Measurements from ENCODE around the gene CYB561D1.

CYB561D1 gene

GRCh38 chr1:109500941-109501381 is 7.1 kb downstream of the CYB561D1 start:
- H2AFZ ChIP-seq (ENCODE audit: low read length): no peak overlapping the region
- no peaks in the 10 kb centered on the region for H3K79me2 ChIP-seq (ENCODE audit: insufficient read depth, low read length)
- H4K20me1 ChIP-seq (ENCODE audit: insufficient read depth, low read length): no peaks in the 10 kb centered on the region
- H3K9ac ChIP-seq (ENCODE audit: low read length): no peak overlapping the region
- no peak overlapping the region for H3K27ac ChIP-seq (ENCODE audit: low read depth, low read length, poor library complexity, severe bottlenecking)
- no peaks in the 10 kb centered on the region for H3K9me2 ChIP-seq (ENCODE audit: low read depth, low read length)
- peaks cover 12% of the 10 kb centered on the region for H3K4me1 ChIP-seq (ENCODE audit: insufficient read depth, low read length, severe bottlenecking)
- H3K4me3 ChIP-seq (ENCODE audit: low read depth, low read length, poor library complexity, severe bottlenecking): no peak overlapping the region
- no peak overlapping the region for H3K4me2 ChIP-seq (ENCODE audit: low read length)
- H3K9me3 ChIP-seq (ENCODE audit: low read length): no peaks in the 10 kb centered on the region
- no peak for TF ChIP-seq CTCF (IDR thresholded peaks at IDR 0.05; ENCODE audit: low read length)
- no peak for TF ChIP-seq EZH2 (IDR thresholded peaks at IDR 0.05; ENCODE audit: borderline replicate concordance, low read length)
- H3K27me3 ChIP-seq (ENCODE audit: insufficient read depth, low read length): no peaks in the 10 kb centered on the region
- H3F3A ChIP-seq (ENCODE audit: insufficient read depth, low read length): no peaks in the 10 kb centered on the region
- H3K36me3 ChIP-seq (ENCODE audit: insufficient read depth, low read length): peaks cover 13% of the 10 kb centered on the region; the same call in 1 of the 2 replicates

GRCh38 chr1:109501644-109502363 is 7.9 kb downstream of the CYB561D1 start:
- Histone ChIP-seq H3K4me1 (ENCODE audit: insufficient read depth, low read length, severe bottlenecking) (peaks cover 12% of the 10 kb centered on the region), H3K36me3 (ENCODE audit: insufficient read depth, low read length) (peaks cover 7% of the 10 kb centered on the region; the same call in 1 of the 2 replicates), H3K79me2 (ENCODE audit: insufficient read depth, low read length) (no peaks in the 10 kb centered on the region), H3K27me3 (ENCODE audit: insufficient read depth, low read length) (no peaks in the 10 kb centered on the region), H3F3A (ENCODE audit: insufficient read depth, low read length) (no peaks in the 10 kb centered on the region), H3K4me3 (ENCODE audit: low read depth, low read length, poor library complexity, severe bottlenecking) (no peak overlapping the region), H3K9me3 (ENCODE audit: low read length) (no peaks in the 10 kb centered on the region), H3K9ac (ENCODE audit: low read length) (no peak overlapping the region), H3K27ac (ENCODE audit: low read depth, low read length, poor library complexity, severe bottlenecking) (peak overlapping the region; percentile 34), H3K4me2 (ENCODE audit: low read length) (no peak overlapping the region), H3K9me2 (ENCODE audit: low read depth, low read length) (no peaks in the 10 kb centered on the region), H4K20me1 (ENCODE audit: insufficient read depth, low read length) (no peaks in the 10 kb centered on the region), H2AFZ (ENCODE audit: low read length) (no peak overlapping the region)
- no peak for TF ChIP-seq EZH2 (IDR thresholded peaks at IDR 0.05; ENCODE audit: borderline replicate concordance, low read length)
- TF ChIP-seq CTCF (IDR thresholded peaks at IDR 0.05; ENCODE audit: low read length): no peak

GRCh38 chr1:109502364-109502851 is 8.5 kb downstream of the CYB561D1 start:
- no peak overlapping the region for H3K4me2 ChIP-seq (ENCODE audit: low read length)
- no peaks in the 10 kb centered on the region for H4K20me1 ChIP-seq (ENCODE audit: insufficient read depth, low read length)
- no peak overlapping the region for H3K4me3 ChIP-seq (ENCODE audit: low read depth, low read length, poor library complexity, severe bottlenecking)
- no peak overlapping the region for H3K9ac ChIP-seq (ENCODE audit: low read length)
- no peaks in the 10 kb centered on the region for H3K27me3 ChIP-seq (ENCODE audit: insufficient read depth, low read length)
- no peaks in the 10 kb centered on the region for H3K79me2 ChIP-seq (ENCODE audit: insufficient read depth, low read length)
- TF ChIP-seq EZH2 (IDR thresholded peaks at IDR 0.05; ENCODE audit: borderline replicate concordance, low read length) (no peak), CTCF (IDR thresholded peaks at IDR 0.05; ENCODE audit: low read length) (no peak)
- no peaks in the 10 kb centered on the region for H3K9me3 ChIP-seq (ENCODE audit: low read length)
- no peaks in the 10 kb centered on the region for H3K9me2 ChIP-seq (ENCODE audit: low read depth, low read length)
- peaks cover 12% of the 10 kb centered on the region for H3K4me1 ChIP-seq (ENCODE audit: insufficient read depth, low read length, severe bottlenecking)
- no peak overlapping the region for H2AFZ ChIP-seq (ENCODE audit: low read length)
- H3F3A ChIP-seq (ENCODE audit: insufficient read depth, low read length): no peaks in the 10 kb centered on the region
- peak overlapping the region; percentile 34 for H3K27ac ChIP-seq (ENCODE audit: low read depth, low read length, poor library complexity, severe bottlenecking)
- peaks cover 7% of the 10 kb centered on the region; the same call in 1 of the 2 replicates for H3K36me3 ChIP-seq (ENCODE audit: insufficient read depth, low read length)
